Measurements from ENCODE around the gene GALNS. TPM values are rescaled to one million over a fixed set of nuclear protein-coding genes. Genes with fewer than 3 reads are reported as not detected.
"Not testable (repeated sequence)": the region's sequence is repeated elsewhere in the genome, so short reads cannot be mapped to it uniquely, and the experiment has no call there.

The GALNS gene
- total RNA-seq, 1 donor from 2014 or later = 26.1 TPM

- DNase-seq (ENCODE audit: low spot score) = no peak
- H3K9me3 Mint-ChIP-seq = no peaks in the 10 kb centered on the region
- peaks cover 20% of the 10 kb centered on the region for H3K4me1 Mint-ChIP-seq (ENCODE audit: low read depth)
- H3K27me3 Mint-ChIP-seq (ENCODE audit: low read depth) = no peaks in the 10 kb centered on the region
- H3K4me3 Mint-ChIP-seq (ENCODE audit: low read depth) = peak overlapping the region; percentile 31
- peak overlapping the region; percentile 46 for H3K27ac Mint-ChIP-seq
- intact Hi-C loops (cut with micrococcal nuclease) = loop anchor here (5.0 kb wide), 1 partner anchor 98 kb away; no protein-coding TSS in a partner anchor
- peaks cover 12% of the 10 kb centered on the region for H3K36me3 Mint-ChIP-seq (ENCODE audit: low read depth)
Observed at GRCh38 chr16:88800277-88800592, 56.5 kb downstream of the GALNS start.

GRCh38 chr16:88799569-88800276 is 57.0 kb downstream of the GALNS start:
- H3K4me1 Mint-ChIP-seq (ENCODE audit: low read depth) = peaks cover 25% of the 10 kb centered on the region
- intact Hi-C loops (cut with micrococcal nuclease) = loop anchor here (5.0 kb wide), 1 partner anchor 97 kb away; no protein-coding TSS in a partner anchor
- peak; percentile 58 for DNase-seq (ENCODE audit: low spot score)
- H3K27ac Mint-ChIP-seq = peak overlapping the region; percentile 46
- no peaks in the 10 kb centered on the region for H3K9me3 Mint-ChIP-seq
- H3K4me3 Mint-ChIP-seq (ENCODE audit: low read depth) = peak overlapping the region; percentile 31
- H3K27me3 Mint-ChIP-seq (ENCODE audit: low read depth) = no peaks in the 10 kb centered on the region
- H3K36me3 Mint-ChIP-seq (ENCODE audit: low read depth) = peaks cover 11% of the 10 kb centered on the region

GRCh38 chr16:88798772-88799455 is 57.8 kb downstream of the GALNS start:
- Mint-ChIP-seq H3K9me3 (no peaks in the 10 kb centered on the region), H3K36me3 (ENCODE audit: low read depth) (peaks cover 5% of the 10 kb centered on the region), H3K27me3 (ENCODE audit: low read depth) (no peaks in the 10 kb centered on the region), H3K27ac (no peak overlapping the region), H3K4me1 (ENCODE audit: low read depth) (peaks cover 27% of the 10 kb centered on the region), H3K4me3 (ENCODE audit: low read depth) (no peak overlapping the region)
- DNase-seq (ENCODE audit: low spot score) = no peak
- intact Hi-C loops (cut with micrococcal nuclease) = no loop called here

- H3K36me3 Mint-ChIP-seq (ENCODE audit: low read depth) = peaks cover 5% of the 10 kb centered on the region
- no peaks in the 10 kb centered on the region for H3K27me3 Mint-ChIP-seq (ENCODE audit: low read depth)
- H3K9me3 Mint-ChIP-seq = no peaks in the 10 kb centered on the region
- H3K27ac Mint-ChIP-seq = no peak overlapping the region
- peaks cover 31% of the 10 kb centered on the region for H3K4me1 Mint-ChIP-seq (ENCODE audit: low read depth)
- intact Hi-C loops (cut with micrococcal nuclease) = no loop called here
- no peak overlapping the region for H3K4me3 Mint-ChIP-seq (ENCODE audit: low read depth)
- no peak for DNase-seq (ENCODE audit: low spot score)
Observed at GRCh38 chr16:88798073-88798472, 58.7 kb downstream of the GALNS start.

- H3K27ac Mint-ChIP-seq = no peak overlapping the region
Observed at GRCh38 chr16:88796278-88796677, 60.5 kb downstream of the GALNS start.

GRCh38 chr16:88793251-88793954 is 63.3 kb downstream of the GALNS start:
- H3K4me1 Mint-ChIP-seq (ENCODE audit: low read depth) = peaks cover 32% of the 10 kb centered on the region
- peak overlapping the region; percentile 15 for H3K4me3 Mint-ChIP-seq (ENCODE audit: low read depth)
- DNase-seq (ENCODE audit: low spot score) = peak; percentile 16
- H3K9me3 Mint-ChIP-seq = no peaks in the 10 kb centered on the region
- intact Hi-C loops (cut with micrococcal nuclease) = no loop called here
- H3K36me3 Mint-ChIP-seq (ENCODE audit: low read depth) = no peaks in the 10 kb centered on the region
- H3K27me3 Mint-ChIP-seq (ENCODE audit: low read depth) = no peaks in the 10 kb centered on the region
- H3K27ac Mint-ChIP-seq = no peak overlapping the region

More at GRCh38 chr16:88796278-88796677, 60.5 kb downstream of the GALNS start:
- intact Hi-C loops (cut with micrococcal nuclease) = no loop called here
- Mint-ChIP-seq H3K4me1 (ENCODE audit: low read depth) (peaks cover 36% of the 10 kb centered on the region), H3K9me3 (no peaks in the 10 kb centered on the region), H3K27me3 (ENCODE audit: low read depth) (no peaks in the 10 kb centered on the region), H3K4me3 (ENCODE audit: low read depth) (no peak overlapping the region), H3K36me3 (ENCODE audit: low read depth) (peaks cover 5% of the 10 kb centered on the region)
- no peak for DNase-seq (ENCODE audit: low spot score)

- Mint-ChIP-seq H3K27ac (peak overlapping the region; percentile 48), H3K27me3 (ENCODE audit: low read depth) (no peaks in the 10 kb centered on the region), H3K4me1 (ENCODE audit: low read depth) (peaks cover 32% of the 10 kb centered on the region), H3K9me3 (no peaks in the 10 kb centered on the region), H3K36me3 (ENCODE audit: low read depth) (no peaks in the 10 kb centered on the region), H3K4me3 (ENCODE audit: low read depth) (peak overlapping the region; percentile 19)
- intact Hi-C loops (cut with micrococcal nuclease) = no loop called here
- no peak for DNase-seq (ENCODE audit: low spot score)
Observed at GRCh38 chr16:88792668-88793250, 64.0 kb downstream of the GALNS start.

- Mint-ChIP-seq H3K27me3 (ENCODE audit: low read depth) (no peaks in the 10 kb centered on the region), H3K4me1 (ENCODE audit: low read depth) (peaks cover 32% of the 10 kb centered on the region), H3K9me3 (no peaks in the 10 kb centered on the region), H3K36me3 (ENCODE audit: low read depth) (no peaks in the 10 kb centered on the region), H3K4me3 (ENCODE audit: low read depth) (no peak overlapping the region), H3K27ac (peak overlapping the region; percentile 48)
- intact Hi-C loops (cut with micrococcal nuclease) = no loop called here
- no peak for DNase-seq (ENCODE audit: low spot score)
Observed at GRCh38 chr16:88792078-88792550, 64.6 kb downstream of the GALNS start.

GRCh38 chr16:88790312-88791211 is 66.2 kb downstream of the GALNS start:
- H3K9me3 Mint-ChIP-seq = no peaks in the 10 kb centered on the region
- H3K4me3 Mint-ChIP-seq (ENCODE audit: low read depth) = peak overlapping the region; percentile 62
- H3K27ac Mint-ChIP-seq = peak overlapping the region; percentile 85
- no peaks in the 10 kb centered on the region for H3K27me3 Mint-ChIP-seq (ENCODE audit: low read depth)
- H3K36me3 Mint-ChIP-seq (ENCODE audit: low read depth) = no peaks in the 10 kb centered on the region
- DNase-seq (ENCODE audit: low spot score) = no peak
- intact Hi-C loops (cut with micrococcal nuclease) = loop anchor here (1.0 kb wide), 1 partner anchor 8 kb away; no protein-coding TSS in a partner anchor
- H3K4me1 Mint-ChIP-seq (ENCODE audit: low read depth) = peaks cover 32% of the 10 kb centered on the region

- H3K4me1 Mint-ChIP-seq (ENCODE audit: low read depth) = peaks cover 24% of the 10 kb centered on the region
- H3K36me3 Mint-ChIP-seq (ENCODE audit: low read depth) = no peaks in the 10 kb centered on the region
- H3K27me3 Mint-ChIP-seq (ENCODE audit: low read depth) = no peaks in the 10 kb centered on the region
- H3K27ac Mint-ChIP-seq = no peak overlapping the region
- DNase-seq (ENCODE audit: low spot score) = no peak
- intact Hi-C loops (cut with micrococcal nuclease) = loop anchor here (10.0 kb wide), 3 partner anchors 215 to 705 kb away; partner anchors contain the start of genes ANKRD11, ZC3H18 and ZFPM1
- no peaks in the 10 kb centered on the region for H3K9me3 Mint-ChIP-seq
- no peak overlapping the region for H3K4me3 Mint-ChIP-seq (ENCODE audit: low read depth)
Observed at GRCh38 chr16:88789594-88789993, 67.2 kb downstream of the GALNS start.

GRCh38 chr16:88788749-88789148 is 68.0 kb downstream of the GALNS start:
- H3K4me3 Mint-ChIP-seq (ENCODE audit: low read depth); H3K27ac Mint-ChIP-seq; H3K36me3 Mint-ChIP-seq (ENCODE audit: low read depth); H3K27me3 Mint-ChIP-seq (ENCODE audit: low read depth); DNase-seq (ENCODE audit: low spot score); H3K9me3 Mint-ChIP-seq: not testable (repeated sequence)
- intact Hi-C loops (cut with micrococcal nuclease) = loop anchor here (10.0 kb wide), 3 partner anchors 214 to 706 kb away; partner anchors contain the start of genes ANKRD11, ZC3H18 and ZFPM1
- peaks cover 24% of the 10 kb centered on the region for H3K4me1 Mint-ChIP-seq (ENCODE audit: low read depth)
